NCI-H2196 (cell line): Measurements from ENCODE around the gene DNAAF8.
"Not testable (repeated sequence)": the region's sequence is repeated elsewhere in the genome, so short reads cannot be mapped to it uniquely, and the experiment has no call there.

ENCODE experiments used
- DNase-seq: peaks from one replicate; lab custom pipeline; 2025; ENCODE audit not compliant: unreplicated experiment; lab: John Stamatoyannopoulos, UW

Gene DNAAF8

DNA sequence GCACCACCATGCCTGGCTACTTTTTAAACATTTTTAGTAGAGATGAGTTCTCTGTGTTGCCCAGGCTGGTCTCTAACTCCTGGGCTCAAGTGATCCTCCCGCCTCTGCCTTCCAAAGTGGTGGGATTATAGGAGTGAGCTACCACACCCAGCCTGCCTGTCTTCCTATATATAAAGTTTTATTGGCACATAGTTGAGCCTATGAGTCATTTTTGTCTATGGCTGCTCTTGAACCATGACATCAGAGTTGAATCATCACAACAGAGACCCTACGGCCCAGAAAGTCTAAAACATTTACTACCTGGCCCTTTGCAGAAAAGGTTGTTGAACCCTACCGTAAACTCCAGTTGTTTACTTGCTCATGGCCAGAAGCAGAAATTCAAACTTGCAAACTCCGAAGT lies 45.9 kb downstream of the DNAAF8 start:
- DNase-seq, result no peak

DNA sequence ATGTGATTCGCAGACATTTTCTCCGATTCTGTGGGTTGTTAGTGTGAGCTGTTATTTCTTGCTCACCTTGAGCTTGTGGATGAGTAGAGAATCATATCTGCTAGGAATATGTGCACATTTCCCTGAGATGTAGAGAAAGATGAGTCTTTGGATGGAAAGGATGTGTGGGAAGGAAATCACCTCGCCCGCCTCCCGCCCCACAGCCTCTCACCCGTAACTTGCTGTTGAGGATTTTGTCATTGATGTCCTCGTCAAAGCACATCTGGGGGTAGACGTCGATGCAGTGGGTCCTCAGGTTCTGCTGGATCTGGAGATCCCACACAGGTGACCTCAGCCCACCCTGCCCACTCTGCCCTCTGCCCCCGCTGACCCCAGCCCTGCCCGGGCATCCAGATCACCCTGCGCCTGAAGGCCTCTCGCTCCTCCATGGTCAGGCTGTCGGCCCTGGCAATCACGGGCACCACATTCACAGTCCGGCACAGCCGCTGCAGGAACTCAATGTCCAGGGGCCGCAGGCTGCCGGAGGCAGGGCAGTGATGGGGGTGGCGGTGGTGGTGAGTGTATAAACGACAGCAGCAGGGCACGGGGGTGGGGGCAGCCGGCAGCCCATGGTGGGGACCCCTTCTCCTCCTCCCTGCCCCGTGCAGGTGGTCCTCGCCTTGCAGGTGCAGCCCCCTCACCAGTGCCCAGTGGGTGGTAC lies 49.1 kb downstream of the DNAAF8 start:
- DNase-seq, result no peak

DNA sequence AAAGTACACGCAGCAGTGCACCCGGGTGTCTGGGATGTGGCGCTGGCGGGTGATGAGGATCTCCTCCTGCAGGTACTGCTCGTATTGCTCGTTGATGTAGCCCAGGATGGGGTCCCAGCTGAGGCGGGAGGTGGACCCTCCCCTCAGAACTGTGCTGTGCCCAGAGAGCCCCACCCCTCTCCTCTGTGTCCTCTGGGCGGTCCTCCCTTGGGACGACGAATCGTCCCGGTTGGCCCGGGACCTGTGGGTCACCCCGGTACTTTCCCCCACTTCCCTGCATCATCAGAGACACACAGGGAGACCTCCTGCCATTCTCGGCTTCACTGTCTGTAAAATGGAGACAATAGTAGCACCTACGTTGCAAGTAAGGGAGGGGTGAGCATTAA lies 49.6 kb downstream of the DNAAF8 start:
- DNase-seq, result no peak

DNA sequence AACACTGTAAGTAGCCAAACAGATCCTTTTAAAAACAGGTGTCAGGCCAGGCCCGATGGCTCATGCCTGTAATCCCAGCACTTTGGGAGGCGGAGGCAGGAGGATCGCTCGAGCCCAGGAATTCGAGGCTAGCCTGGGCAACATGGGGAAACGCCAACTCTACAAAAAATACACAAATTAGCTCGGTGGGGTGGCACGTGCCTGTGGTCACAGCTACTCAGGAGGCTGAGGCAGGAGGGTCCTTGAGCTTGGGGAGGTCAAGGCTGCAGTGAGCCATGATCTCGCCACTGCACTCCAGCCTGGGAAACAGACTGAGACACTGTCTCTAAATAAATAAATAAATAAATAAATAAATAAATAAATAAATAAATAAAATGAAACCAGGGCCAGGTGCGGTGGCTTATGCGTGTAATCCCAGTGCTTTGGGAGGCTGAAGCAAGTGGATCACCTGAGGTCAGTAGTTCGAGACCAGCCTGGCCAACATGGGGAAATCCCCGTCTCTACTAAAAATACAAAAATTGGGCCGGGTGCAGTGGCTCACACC lies 50.2 kb downstream of the DNAAF8 start:
- not testable (repeated sequence) for DNase-seq

DNA sequence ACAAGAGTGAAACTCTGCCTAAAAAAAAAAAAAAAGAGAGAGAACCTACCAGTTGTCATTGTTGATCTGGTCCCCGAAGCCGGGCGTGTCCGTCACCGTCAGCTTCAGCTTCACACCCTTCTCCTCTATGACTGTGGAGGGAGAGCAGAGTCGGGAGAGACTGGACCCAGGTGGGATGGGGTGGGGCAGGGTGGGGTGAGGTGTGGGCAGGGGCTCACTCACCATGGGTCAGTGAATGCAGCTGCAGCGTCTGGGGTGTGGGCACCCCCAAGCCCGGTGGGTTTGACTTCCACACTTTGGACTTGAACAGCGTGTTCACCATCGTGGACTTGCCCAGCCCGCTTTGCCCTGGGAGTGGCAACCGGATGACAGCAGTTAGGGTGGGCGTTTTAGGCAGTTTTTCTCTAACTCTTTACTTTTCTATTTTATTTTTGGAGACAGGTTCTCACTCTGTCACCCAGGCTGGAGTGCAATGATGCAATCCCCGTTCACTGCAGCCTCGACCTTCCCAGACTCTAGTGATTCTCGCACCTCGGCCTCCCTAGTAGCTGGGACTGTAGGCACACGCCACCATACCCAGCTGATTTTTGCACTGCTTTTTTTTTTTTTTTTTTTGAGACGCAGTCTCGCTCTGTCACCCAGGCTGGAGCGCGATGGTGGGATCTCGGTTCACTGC lies 51.6 kb downstream of the DNAAF8 start:
- no peak for DNase-seq

DNA sequence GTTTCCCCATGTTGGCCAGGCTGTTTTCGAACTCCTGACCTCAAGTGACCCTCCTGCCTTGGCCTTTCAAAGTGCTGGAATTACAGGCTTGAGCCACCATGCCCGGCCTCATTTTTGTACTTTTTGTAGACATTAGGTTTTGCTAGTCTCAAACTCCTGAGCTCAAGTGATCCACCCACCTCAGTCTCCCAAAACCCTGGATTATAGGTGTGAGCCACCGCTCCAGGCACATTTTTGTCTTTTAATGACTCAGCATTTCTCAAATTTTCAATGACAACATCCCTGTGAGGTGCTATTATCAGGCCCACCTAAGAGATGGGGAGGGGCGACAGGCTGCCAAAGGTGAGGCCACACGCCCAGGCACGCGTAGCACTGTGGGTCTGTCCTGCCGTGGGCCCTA lies 52.7 kb downstream of the DNAAF8 start:
- DNase-seq, result no peak

DNA sequence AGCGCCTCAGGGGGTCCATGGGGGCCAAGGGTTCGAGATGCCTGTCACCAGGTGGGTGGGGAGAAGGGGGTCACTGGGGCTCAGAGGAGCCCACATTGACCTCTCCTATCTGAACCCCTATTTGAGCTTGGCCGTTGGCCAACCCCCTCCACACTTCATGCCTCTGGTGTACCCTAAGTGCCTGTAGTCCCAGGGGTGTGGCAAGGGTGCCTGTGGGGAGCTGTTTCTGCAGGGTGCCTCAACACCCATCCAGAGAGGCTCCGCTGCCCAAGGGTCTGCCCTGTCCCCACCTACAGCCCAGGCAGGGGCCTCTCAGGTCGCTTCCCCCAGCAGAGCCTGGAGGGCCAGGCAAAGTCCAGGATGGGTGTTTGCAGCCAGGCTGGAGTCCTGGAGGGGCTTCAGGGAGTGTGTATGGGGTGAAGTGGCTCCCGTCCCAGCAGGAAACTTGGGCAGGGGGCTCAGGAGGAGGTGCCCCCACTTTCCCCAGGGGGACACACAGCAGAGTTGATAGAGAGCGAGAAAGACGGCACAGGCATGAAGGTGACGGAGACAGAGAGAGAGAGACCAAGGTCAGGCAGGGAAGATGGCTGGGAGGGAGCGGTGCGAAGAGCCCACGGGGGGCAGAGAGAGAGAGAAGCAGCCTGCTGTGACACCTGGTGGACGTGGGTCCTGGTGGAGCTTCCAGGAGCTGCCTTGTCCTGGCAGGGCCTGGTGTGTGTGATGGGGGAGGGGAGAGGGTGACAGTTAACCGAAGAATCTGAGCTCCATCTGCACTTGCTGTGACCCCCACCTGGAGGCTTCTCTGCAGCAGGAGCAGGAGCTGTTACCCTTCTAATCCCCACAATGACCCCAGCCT lies 53.5 kb downstream of the DNAAF8 start, which contains the start of gene SEPTIN12:
SEPTIN12 (minus strand) TSS at position 719 of the 856 bp plus-strand sequence; CDS start at position 19, 700 bp downstream.
- DNase-seq, result no peak

DNA sequence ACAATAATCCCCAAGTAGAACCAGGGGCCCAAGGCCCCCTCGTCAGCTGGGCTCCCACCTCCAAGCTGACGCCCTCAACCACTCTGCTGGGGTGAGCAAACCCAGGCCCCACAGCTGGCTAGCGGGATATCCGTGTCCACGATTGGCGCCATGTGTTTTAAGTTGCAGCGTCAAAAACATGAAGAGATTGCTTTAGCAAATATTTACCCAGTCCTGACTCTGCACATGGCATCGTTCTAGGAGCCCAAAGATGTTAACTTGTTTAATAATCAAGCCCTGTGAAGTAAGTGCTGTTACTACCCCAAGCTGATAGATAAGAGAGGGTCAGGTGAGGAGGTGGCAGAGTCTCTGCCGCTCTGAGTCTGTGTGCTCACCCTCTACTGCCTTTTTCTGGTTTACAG lies 54.2 kb downstream of the DNAAF8 start:
- DNase-seq, result no peak

DNA sequence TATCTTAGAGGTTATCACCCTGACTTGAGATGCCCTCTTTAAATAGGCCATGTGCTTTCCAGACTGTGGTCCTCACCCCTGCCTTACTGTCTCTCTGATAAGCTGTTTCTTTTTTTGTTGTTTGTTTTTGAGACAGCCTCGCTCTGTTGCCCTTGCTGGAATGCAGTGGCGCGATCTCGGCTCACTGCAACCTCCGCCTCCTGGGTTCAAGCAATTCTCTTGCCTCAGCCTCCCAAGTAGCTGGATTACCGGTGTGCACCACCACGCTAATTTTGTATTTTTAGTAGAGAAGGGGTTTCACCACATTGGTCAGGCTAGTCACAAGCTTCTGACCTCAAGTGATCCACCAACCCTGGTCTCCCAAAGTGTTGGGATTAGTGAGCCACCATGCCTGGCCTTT lies 54.6 kb downstream of the DNAAF8 start:
- no peak for DNase-seq

DNA sequence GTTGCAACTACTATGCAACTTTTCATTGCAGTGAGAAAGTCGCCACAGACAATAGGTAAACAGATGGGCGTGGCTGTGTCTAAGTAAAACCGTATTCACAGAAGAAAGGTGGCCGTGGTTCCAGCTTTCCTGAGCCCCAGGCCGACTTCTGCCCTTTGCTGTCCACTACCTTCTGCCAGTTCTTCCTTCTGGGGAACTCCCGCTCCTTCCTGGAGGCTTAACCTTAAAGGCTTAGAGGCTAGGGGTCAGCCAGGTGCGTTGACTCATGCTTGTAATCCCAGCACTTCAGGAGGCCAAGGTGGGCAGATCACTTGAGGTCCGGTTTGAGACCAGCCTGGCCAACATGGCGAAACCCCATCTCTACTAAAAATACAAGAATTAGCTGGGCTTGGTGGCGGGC lies 55.9 kb downstream of the DNAAF8 start:
- DNase-seq, result no peak

DNA sequence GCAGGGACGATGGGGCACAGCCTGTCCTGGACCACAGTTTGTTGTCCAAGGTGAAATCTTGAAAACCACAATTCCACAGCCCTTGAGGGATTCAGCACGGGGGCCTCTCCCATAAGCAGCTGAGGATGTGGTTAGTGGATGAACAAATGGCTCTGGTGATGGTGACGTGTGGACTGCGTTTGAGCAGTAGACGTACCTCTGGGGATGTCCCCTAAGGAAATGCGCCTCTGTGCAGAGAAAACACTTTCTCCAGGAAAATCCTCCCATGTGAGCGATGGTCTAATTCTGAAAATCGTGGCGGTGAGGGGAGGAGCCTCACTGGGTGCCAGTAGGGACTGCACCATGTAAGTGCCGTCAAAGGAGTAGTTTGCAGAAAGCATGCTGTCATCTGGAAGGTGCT lies 56.5 kb downstream of the DNAAF8 start:
- no peak for DNase-seq

DNA sequence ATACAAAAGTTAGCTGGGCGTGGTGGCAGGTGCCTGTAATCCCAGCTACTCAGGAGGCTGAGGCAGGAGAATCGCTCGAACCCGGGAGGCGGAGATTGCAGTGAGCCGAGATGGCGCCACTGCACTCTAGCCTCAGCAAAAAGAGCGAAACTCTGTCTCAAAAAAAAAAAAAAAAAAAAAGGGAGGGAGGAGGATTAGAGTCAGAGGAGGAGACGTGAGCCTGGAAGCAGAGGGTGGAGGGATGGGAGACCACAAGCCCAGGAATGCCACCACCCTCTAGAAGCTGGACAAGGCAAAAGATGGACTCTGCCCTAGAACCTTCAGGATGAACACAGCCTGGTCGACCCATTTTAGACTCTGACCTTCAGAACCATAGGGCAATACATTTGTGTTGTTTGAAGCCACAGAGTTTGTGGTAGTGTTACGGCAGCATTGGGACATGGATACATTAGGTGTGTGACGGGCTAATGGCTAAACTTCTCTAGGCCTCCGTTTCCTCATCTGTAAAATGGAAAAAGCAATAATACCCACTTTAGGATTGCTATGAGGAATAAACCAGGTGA lies 58.7 kb downstream of the DNAAF8 start:
- DNase-seq, result no peak

DNA sequence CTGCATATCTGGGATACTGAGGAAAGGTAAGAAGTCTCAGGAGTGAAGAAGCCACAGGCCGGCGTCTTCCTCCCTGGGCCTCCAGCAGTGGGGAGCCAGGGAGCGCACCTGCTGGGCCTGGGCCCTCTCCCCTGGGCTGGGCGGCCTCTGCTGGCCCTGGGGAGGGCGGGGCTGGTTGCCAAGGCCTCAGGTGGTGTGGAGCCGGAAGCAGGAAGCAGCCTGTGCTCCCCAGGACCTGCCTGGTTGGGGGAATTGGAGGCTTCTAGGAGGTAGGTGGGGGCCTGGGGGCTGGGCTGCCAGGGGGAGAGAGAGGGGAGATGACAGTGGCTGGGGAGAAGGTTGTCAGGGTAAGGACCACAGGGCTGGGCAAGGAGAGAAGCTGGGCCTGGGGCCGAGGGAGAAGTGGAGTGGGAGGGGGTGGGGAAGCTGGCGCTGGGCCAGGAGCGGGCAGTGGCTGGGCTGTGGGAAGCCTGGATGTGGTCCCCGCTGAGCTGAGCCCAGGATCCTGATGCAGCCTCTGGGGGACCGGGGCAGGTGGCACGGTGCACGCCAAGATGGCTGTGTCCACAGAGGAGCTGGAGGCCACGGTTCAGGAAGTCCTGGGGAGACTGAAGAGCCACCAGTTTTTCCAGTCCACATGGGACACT lies 61.0 kb downstream of the DNAAF8 start, which contains the start of gene SMIM22:
SMIM22 (plus strand) TSS at position 189 of the 647 bp plus-strand sequence; CDS start at position 555, 366 bp downstream.
- DNase-seq, result peak; percentile 80

DNA sequence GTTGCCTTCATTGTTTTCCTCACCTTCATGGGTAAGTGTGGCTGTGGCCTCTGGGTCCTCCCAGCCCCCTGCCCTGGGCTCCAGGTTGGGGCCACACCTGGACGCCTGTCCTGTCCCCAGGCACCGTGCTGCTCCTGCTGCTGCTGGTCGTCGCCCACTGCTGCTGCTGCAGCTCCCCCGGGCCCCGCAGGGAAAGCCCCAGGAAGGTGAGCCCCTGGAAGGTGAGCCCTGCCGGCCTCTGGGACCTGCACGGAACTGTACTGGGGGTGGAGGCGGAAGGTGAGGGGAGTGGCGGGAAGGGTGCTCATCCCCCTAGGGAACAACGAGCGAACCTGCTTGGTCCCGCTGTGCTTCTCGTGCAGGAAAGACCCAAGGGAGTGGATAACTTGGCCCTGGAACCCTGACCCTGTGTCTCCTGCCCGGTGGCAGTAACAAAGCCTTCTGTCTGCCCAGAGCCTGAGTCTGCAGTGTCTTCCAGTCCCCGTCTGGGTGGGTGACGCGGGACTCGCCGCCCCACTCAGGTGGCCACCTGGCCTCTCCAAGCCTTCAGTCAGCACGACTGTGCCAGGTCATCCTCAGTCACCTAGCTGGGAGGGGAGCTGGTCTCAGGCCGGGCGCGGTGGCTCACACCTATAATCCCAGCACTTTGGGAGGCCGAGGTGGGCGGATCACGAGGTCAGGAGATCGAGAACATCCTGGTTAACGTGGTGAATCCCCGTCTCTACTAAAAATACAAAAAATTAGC lies 61.7 kb downstream of the DNAAF8 start:
- no peak for DNase-seq

DNA sequence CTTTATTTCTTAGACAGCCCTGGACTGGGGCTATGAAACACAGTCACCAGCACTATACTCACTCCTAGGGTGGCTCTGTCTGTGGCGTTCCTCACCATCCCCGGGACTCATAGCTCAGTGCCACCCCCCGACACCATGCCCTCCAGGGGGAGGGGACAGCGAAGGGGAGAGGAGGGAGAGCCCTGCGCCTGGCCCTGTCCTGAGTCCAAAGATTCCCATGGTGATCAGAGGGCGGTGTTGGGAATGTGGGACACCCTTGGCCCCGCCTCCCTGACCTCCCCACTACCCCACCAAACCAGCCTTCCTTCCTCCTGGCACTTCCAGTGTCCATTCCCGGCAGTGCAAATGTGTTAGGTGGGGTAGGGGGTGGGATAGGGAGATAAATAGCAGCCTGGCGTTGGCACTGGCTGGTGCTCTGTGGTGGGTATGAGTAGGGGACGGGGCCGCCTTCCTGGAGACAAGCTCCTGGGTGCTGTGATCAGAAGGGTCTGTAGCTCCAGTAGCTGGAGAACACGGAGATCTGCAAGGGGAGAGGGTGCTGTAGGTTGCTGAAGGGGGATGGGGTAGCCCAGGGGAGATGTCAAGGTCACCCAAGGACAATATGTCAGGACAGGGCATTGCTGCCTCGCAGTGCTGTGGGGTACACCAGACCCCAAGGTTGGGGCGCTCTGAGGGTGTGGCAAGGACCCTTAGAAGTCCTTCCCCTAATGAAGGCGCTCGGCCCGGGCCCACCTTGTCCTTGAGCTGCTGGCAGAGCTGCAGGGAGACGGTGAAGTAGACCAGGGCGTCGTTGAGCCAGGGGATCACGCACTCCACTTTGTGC lies 62.9 kb downstream of the DNAAF8 start:
- DNase-seq, result no peak

DNA sequence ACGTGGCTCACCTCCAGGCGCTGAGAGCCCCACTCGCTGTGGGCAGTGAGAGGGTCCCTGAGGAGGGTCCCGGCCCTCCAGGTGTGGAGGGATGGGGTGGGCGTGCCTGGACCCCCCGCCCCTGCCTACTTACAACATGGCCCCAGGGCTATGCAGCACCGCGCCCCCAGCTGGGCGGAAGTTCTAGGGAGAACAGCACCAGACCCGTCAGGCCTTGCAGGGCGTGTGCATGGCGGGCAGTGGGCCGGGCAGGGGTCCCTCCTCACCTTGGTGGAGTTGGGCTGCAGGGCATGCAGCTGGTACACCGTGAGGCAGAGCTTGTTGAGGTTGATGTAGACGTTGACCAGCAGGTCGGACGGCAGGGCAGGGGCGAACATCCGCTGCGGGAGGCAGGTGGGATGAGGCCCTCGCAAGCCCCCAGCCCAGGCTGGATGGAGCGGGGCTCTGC lies 63.5 kb downstream of the DNAAF8 start:
- no peak for DNase-seq

DNA sequence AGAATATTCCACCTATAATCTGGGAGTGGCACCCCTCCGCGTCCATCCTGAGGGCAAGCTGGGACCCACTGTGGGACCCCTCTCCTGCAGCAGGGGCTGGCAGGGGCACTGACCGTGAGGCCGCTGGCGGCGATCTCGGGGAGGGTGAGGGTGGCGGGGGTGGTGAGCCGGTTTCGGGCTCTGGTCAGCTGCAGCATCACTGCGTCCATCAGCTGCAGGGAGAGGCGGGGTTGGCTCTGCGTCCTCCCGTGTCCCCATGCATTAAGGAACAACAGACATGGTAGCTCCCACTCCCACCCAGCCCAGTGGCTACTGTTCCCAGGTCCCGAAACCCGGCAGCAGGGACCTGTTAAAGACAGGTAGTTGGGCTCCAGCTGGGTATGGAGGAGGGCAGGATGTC lies 64.1 kb downstream of the DNAAF8 start:
- no peak for DNase-seq
